Muscle of arm (tissue), 12 donors: ENCODE results near the gene ACBD3. TPM values are rescaled to one million over a fixed set of nuclear protein-coding genes. Genes with fewer than 3 reads are reported as not detected.

ENCODE experiments used
- polyA plus RNA-seq, 12 donors: library from polyadenylated mRNA; unstranded; fragments of 120-200 nt; gene quantifications; one replicate each; pipeline ENCODE4 v1.2.1, GENCODE V29; 2013; ENCODE audit not compliant: insufficient read length in 12 of 12

ACBD3 gene
- polyA plus RNA-seq, 12 donors = 47.4 to 65.4 (median 53.9) TPM; not detected in 1

Other genes starting within 250 kb of the ACBD3 start
- 1 to 10 TPM in 10 of 12 donors, not detected in 2; 3.0 to 8.0 (median 4.3) TPM for gene LEFTY2, start 245.5 kb downstream of the ACBD3 start, polyA plus RNA-seq
- 10 to 100 TPM in 11 of 12 donors, not detected in 1; 11.8 to 17.0 (median 15.0) TPM for gene SDE2, start 187.4 kb downstream of the ACBD3 start, polyA plus RNA-seq
- 1,000 to 10,000 TPM in 1 of 12 donors, 100 to 1,000 TPM in 10, not detected in 1; 589 to 1,309 (median 768) TPM for gene H3-3A, start 124.0 kb downstream of the ACBD3 start, polyA plus RNA-seq
- gene MIXL1, start 36.9 kb upstream of the ACBD3 start, polyA plus RNA-seq = under 1 TPM in 10 of 12 donors, not detected in 2; 0.23 to 0.94 (median 0.54) TPM
- gene LIN9, start 122.4 kb upstream of the ACBD3 start, polyA plus RNA-seq = 1 to 10 TPM in 10 of 12 donors, not detected in 2; 6.6 to 9.2 (median 8.5) TPM
- gene PARP1, start 221.4 kb upstream of the ACBD3 start, polyA plus RNA-seq = 100 to 1,000 TPM in 4 of 12 donors, 10 to 100 TPM in 7, not detected in 1; 81.7 to 112 (median 99.6) TPM